IPS-11a (cell line): ENCODE results near the gene ICAM2.
A peak's percentile ranks its signal among the peaks of the same experiment; 100 is the strongest.

Experiments used
- H3K4me3 ChIP-seq: one replicate; pipeline ENCODE4 v1.5.1; 2013; ENCODE audit warnings: low read depth, low read length, control low read depth

Gene ICAM2

GRCh38 chr17:63975541-63976092 lies 44.8 kb downstream of the ICAM2 start:
- no peak overlapping the region for H3K4me3 ChIP-seq

- no peak overlapping the region for H3K4me3 ChIP-seq
These were observed 45.7 kb downstream of the ICAM2 start for GRCh38 chr17:63974594-63975192.

GRCh38 chr17:63973930-63974593 lies 46.4 kb downstream of the ICAM2 start:
- no peak overlapping the region for H3K4me3 ChIP-seq

- H3K4me3 ChIP-seq = no peak overlapping the region
These were observed 47.2 kb downstream of the ICAM2 start for GRCh38 chr17:63973247-63973646.

DNA sequence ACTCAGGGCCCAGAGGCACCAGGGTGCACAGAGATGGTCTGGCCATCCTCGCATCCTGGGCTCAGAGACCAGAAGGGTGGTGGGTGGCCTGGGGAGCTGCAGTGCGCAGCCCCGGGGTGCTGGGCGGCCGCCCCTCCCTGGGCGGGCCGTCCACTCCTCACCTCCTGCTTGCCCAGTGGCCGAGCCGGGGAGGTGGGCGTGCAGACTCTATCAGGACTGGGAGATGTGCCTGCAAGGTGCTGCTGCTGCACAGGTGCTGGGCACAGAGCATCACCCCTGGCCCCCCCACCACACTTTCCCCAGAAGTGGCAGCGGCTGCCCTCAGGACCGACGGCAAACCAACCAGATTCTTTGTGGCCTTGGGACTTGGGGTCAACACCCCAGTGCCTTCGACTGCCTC lies 47.6 kb downstream of the ICAM2 start, which contains the start of gene SCN4A:
Gene SCN4A (minus strand): TSS at position 123 of the 400 bp plus-strand sequence. CDS start 77 bp downstream, at position 46.
- no peak within 1 kb of the TSS for H3K4me3 ChIP-seq

GRCh38 chr17:63969278-63969677 lies 51.2 kb downstream of the ICAM2 start:
- H3K4me3 ChIP-seq = no peak overlapping the region

- no peak overlapping the region for H3K4me3 ChIP-seq
These were observed 52.5 kb downstream of the ICAM2 start for GRCh38 chr17:63967953-63968352.

- H3K4me3 ChIP-seq = no peak overlapping the region
These were observed 53.7 kb downstream of the ICAM2 start for GRCh38 chr17:63966646-63967264.

GRCh38 chr17:63963123-63963522 lies 57.3 kb downstream of the ICAM2 start:
- no peak overlapping the region for H3K4me3 ChIP-seq

GRCh38 chr17:63962298-63962744 lies 58.1 kb downstream of the ICAM2 start:
- H3K4me3 ChIP-seq = no peak overlapping the region

DNA sequence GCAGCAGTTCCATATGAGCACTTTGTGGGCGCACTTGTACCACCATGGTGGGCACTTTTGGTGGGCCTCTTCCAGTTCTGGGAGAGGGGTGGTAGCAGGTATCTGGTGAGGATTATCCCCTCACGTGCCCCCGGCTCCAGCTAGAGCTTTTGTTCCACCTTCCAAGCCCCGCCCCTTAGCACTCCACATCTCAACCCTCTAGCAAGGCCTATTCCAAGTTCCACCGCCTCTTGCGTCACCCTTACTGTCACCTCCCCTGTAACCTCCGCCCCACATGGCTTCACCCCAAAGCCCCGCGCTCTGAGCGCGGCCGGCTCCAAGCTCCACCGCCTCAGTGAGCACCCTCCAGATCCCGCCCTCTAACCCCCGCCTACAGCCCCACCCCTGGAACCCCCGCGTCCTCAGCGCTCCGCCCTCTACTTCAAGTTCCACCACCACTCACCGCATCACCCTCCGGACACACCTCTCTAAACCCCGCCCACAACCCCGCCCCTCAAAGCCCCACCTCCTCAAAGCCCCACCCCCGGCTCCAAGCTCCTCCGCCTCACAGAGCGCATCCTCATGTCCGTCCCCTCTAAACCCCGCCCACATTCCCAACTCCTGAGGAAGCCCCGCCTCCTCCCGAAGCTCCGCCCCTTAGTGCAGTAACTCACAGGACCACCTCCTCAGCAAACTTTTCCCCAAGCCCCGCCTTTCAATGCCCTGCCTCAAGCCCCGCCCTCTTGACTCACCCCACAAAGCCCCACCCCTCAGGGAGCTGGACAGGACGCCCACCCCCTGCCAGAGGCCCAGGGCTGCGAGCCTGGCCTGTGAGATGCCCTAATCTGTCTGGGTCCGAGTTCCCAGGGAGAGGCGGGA lies 58.8 kb downstream of the ICAM2 start:
- peak overlapping the region; percentile 18 for H3K4me3 ChIP-seq

DNA sequence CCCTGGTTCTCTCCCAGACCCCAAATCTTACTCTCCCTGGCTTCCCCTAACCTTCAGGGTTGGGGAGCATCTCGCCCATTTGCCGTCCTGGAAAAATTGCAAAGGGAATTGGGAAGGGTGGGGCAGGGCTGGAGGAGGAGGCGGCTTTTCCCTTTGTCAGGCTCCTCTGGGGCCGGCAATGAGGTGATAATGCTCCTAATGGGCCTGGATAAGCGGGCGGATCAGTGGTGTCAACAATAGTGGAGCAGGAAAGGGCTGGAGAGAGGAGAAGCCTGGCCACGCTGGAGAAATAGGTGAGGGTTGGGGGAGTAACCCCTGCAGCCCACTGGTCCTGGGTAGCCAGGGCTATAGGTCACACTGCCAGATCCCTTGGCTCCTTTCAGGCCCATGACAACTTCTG lies 60.0 kb downstream of the ICAM2 start:
- peak overlapping the region; percentile 4 for H3K4me3 ChIP-seq

DNA sequence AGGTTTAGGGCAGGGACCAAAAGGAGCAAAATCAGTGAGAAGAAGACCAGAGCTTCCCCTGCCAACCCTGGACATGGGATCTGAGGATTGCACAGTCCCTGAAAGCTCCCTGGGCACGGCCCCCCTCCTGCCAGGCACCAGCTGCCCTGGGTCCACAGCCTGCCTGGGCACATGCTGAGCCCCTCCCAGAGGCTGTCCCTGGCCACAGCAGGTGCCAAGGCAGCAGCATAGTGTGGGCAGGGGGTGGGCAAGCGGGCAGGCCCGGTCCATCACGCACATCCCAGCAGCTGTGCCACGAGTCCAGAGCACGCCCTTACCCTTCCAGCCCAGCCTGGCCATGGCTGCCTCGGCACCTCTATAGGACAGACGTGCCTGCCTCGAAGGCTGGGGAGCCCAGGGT lies 60.4 kb downstream of the ICAM2 start:
- no peak overlapping the region for H3K4me3 ChIP-seq

- H3K4me3 ChIP-seq = no peak overlapping the region
These were observed 64.0 kb downstream of the ICAM2 start for GRCh38 chr17:63956296-63956920.

DNA sequence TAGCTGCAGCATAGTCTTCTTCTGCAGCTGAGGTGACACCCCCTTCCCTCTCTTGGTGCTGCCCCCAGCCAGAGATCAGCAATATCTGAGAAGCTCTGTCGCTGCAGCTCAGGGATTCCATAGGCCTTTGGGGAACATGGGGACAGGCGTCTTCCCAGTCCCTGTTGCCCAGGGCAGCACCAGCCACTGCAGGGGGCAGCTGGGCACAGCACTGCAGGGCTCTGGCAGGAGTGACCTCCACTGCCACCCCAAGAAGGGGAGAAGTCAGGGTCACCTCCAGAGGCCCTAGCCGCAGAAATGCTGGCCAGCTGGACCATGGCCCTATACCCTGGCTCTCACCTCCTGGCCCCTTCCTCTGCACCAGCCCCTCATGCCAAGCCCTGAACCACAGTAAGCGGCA lies 64.6 kb downstream of the ICAM2 start:
- no peak overlapping the region for H3K4me3 ChIP-seq

DNA sequence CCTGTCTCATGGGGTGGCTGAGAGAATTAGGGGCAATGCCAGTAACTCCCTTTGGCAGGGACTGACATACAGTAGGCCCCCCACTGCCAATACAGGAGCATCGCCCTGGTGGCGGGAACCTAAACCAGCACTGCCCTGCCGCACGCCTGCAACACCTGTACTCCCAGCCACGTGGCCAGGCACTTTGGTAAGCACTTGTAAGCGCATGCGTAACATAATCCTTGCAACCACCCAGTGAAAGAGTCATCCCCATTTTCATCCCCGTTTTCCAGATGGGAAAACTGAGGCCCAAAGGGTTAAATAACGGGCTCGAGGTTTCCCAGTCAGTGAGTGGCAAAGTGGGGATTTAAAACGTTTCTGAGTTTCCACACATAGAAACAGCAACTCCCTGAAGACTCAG lies 65.2 kb downstream of the ICAM2 start:
- no peak overlapping the region for H3K4me3 ChIP-seq

DNA sequence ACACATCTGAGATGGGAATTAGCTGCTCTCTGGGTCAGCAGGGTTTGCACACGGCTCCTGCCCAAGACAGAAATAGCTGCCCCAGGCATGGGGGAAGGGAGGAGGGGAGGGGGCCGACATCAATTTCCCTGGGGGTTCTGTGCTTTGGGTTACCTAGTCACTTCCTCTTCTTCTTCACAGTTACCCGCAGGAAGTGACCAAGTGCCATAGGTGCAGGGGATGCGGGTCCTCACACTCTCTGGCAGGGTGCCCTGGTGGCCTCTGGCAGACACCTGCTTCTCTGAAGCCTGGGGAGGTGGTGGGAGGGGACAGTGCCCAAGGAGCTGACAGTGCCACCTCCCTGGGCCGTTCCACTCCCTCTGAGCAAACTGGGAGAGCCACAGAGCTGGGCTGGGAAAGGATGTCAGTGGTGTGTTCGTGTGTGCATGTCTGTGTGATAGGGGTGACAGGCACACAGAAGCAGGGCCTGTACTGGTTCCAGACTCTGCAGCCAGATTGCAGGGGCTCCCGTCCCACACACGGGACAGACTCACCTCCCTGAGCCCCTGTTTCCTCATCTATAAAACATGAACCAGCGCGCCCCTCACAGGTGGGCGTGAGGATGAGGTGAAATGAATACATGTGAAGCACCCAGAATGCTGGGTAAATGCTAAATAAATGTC lies 65.9 kb downstream of the ICAM2 start:
- H3K4me3 ChIP-seq = no peak overlapping the region
